SK-N-SH treated with all-trans-retinoic acid at 6 μM for 48 hours (cell line): ENCODE results near the gene AGAP1.

Experiments
- ATAC-seq: fragments of 200-7000 bp; cut with Tn5 transposase; 3 replicates; pipeline ENCODE4 v1.9.1; 2020; ENCODE audit warnings: mild to moderate bottlenecking, moderate library complexity
- ARNTL ChIP-seq: fragments of 450-650 bp; formaldehyde crosslinking; IDR thresholded peaks from 2 replicates; pipeline ENCODE4 v1.5.0; 2020; ENCODE audit warnings: low read depth, mild to moderate bottlenecking, moderate library complexity, borderline replicate concordance
- BACH2 ChIP-seq: fragments of 250-450 bp; sonication (Bioruptor Pico); IDR thresholded peaks from 2 replicates; pipeline ENCODE4 v1.9.0; 2021; ENCODE audit warnings: mild to moderate bottlenecking, borderline replicate concordance
- CSDC2 ChIP-seq: fragments of 250-450 bp; sonication (Bioruptor Pico); IDR thresholded peaks from 2 replicates; pipeline ENCODE4 v1.5.0; 2020; ENCODE audit warnings: mild to moderate bottlenecking, moderate library complexity
- ESRRG ChIP-seq: fragments of 250-450 bp; sonication (Bioruptor Pico); IDR thresholded peaks from 2 replicates; pipeline ENCODE4 v1.6.1; 2021; ENCODE audit warnings: mild to moderate bottlenecking
- GLIS3 ChIP-seq: fragments of 250-450 bp; sonication (Bioruptor Pico); IDR thresholded peaks from 2 replicates; pipeline ENCODE4 v1.5.0; 2020; ENCODE audit warnings: mild to moderate bottlenecking, moderate library complexity
- OSR1 ChIP-seq: fragments of 250-450 bp; sonication (Bioruptor Pico); IDR thresholded peaks from 2 replicates; pipeline ENCODE4 v1.8.0; 2022; ENCODE audit warnings: moderate library complexity, mild to moderate bottlenecking, inconsistent platforms
- PPARA ChIP-seq: fragments of 250-450 bp; sonication (Bioruptor Pico); IDR thresholded peaks from 2 replicates; pipeline ENCODE4 v1.5.0; 2020; ENCODE audit warnings: mild to moderate bottlenecking, borderline replicate concordance
- RARB ChIP-seq: fragments of 250-450 bp; sonication (Bioruptor Pico); IDR thresholded peaks from 2 replicates; pipeline ENCODE4 v1.8.0; 2021; ENCODE audit warnings: mild to moderate bottlenecking, moderate library complexity
- SNAI2 ChIP-seq: fragments of 250-450 bp; sonication (Bioruptor Pico); IDR thresholded peaks from 2 replicates; pipeline ENCODE4 v1.5.0; 2020; ENCODE audit warnings: mild to moderate bottlenecking, moderate library complexity
- TCF4 ChIP-seq: fragments of 250-450 bp; sonication (Bioruptor Pico); IDR thresholded peaks from 2 replicates; pipeline ENCODE4 v1.8.0; 2021; ENCODE audit warnings: mild to moderate bottlenecking, moderate library complexity, borderline replicate concordance
- TOX ChIP-seq: fragments of 250-450 bp; sonication (Bioruptor Pico); IDR thresholded peaks from 2 replicates; pipeline ENCODE4 v1.8.0; 2021; ENCODE audit warnings: mild to moderate bottlenecking, moderate library complexity, borderline replicate concordance
- ZC3H10 ChIP-seq: fragments of 250-450 bp; sonication (Bioruptor Pico); IDR thresholded peaks from 2 replicates; pipeline ENCODE4 v1.5.1; 2021; ENCODE audit warnings: mild to moderate bottlenecking, moderate library complexity
- ZFP30 ChIP-seq: fragments of 450-650 bp; formaldehyde crosslinking; IDR thresholded peaks from 2 replicates; pipeline ENCODE4 v1.5.0; 2022; ENCODE audit warnings: mild to moderate bottlenecking, moderate library complexity
- ZNF565 ChIP-seq: fragments of 450-650 bp; formaldehyde crosslinking; conservative IDR thresholded peaks from 2 replicates; pipeline ENCODE4 v1.5.0; 2020; ENCODE audit warnings: low read depth, mild to moderate bottlenecking, moderate library complexity
- ZNF70 ChIP-seq: fragments of 450-650 bp; formaldehyde crosslinking; IDR thresholded peaks from 2 replicates; pipeline ENCODE4 v1.5.0; 2020; ENCODE audit warnings: mild to moderate bottlenecking, moderate library complexity
- ZNF8 ChIP-seq: fragments of 450-650 bp; formaldehyde crosslinking; IDR thresholded peaks from 2 replicates; pipeline ENCODE4 v1.5.0; 2020; ENCODE audit warnings: mild to moderate bottlenecking, moderate library complexity
- TF ChIP-seq, protein P1 (sequence below): fragments of 250-450 bp; sonication (Bioruptor Pico); IDR thresholded peaks from 2 replicates; pipeline ENCODE4 v1.8.0; 2021; ENCODE audit warnings: low read depth, mild to moderate bottlenecking, moderate library complexity, borderline replicate concordance
- TF ChIP-seq, protein P2 (sequence below): fragments of 250-450 bp; sonication (Bioruptor Pico); IDR thresholded peaks from 2 replicates; pipeline ENCODE4 v1.5.0; 2020; ENCODE audit warnings: mild to moderate bottlenecking, moderate library complexity
- TF ChIP-seq, protein P3 (sequence below): fragments of 250-450 bp; sonication (Bioruptor Pico); IDR thresholded peaks from 2 replicates; pipeline ENCODE4 v1.5.1; 2020; ENCODE audit warnings: low read depth, mild to moderate bottlenecking, moderate library complexity
- TF ChIP-seq, protein P4 (sequence below): fragments of 250-450 bp; sonication (Bioruptor Pico); IDR thresholded peaks from 2 replicates; pipeline ENCODE4 v1.8.0; 2020; ENCODE audit warnings: mild to moderate bottlenecking, moderate library complexity, borderline replicate concordance

The AGAP1 gene

DNA sequence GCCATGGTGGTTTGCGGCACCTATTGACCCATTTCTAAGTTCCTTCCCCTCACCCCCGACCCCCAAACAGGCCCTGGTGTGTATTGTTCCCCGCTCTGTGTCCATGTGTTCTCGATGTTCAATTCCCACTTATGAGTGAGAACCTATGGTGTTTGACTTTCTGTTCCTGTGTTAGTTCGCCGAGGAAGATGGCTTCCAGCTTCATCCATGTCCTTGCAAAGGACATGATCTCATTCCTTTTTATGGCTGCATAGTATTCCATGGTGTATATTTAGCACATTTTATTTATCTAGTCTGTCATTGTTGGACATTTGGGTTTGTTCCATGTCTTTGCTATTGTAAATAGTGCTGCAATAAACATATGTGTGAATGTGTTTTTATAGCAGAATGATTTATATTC lies 490.7 kb downstream of the AGAP1 start (continued):
- TF ChIP-seq, protein P1, sequence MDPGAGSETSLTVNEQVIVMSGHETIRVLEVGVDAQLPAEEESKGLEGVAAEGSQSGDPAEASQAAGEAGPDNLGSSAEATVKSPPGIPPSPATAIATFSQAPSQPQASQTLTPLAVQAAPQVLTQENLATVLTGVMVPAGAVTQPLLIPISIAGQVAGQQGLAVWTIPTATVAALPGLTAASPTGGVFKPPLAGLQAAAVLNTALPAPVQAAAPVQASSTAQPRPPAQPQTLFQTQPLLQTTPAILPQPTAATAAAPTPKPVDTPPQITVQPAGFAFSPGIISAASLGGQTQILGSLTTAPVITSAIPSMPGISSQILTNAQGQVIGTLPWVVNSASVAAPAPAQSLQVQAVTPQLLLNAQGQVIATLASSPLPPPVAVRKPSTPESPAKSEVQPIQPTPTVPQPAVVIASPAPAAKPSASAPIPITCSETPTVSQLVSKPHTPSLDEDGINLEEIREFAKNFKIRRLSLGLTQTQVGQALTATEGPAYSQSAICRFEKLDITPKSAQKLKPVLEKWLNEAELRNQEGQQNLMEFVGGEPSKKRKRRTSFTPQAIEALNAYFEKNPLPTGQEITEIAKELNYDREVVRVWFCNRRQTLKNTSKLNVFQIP (CRISPR knock-in tag): no peak
- no peak for TF ChIP-seq ARNTL
- TF ChIP-seq OSR1 (CRISPR knock-in tag): no peak
- no peak for TF ChIP-seq ZNF565 (CRISPR knock-in tag)
- TF ChIP-seq, all 23 proteins: peak for 0

DNA sequence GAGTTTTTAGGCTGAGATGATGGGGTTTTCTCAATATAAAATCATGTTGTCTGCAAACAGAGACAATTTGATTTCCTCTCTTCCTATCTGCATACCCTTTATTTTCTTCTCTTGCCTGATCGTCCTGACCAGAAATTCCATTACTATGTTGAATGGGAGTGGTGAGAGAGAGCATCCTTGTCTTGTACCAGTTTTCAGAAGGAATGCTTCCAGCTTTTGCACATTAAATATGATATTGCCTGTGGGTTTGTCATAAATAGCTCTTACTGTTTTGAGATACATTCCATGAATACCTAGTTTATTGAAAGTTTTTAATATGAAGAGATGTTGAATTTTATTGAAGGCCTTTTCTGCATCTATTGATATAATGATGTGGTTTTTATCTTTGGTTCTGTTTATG lies 492.5 kb downstream of the AGAP1 start:
- ATAC-seq: no peak
- TF ChIP-seq TCF4 (no peak), RARB (CRISPR knock-in tag) (no peak), ZC3H10 (CRISPR knock-in tag) (no peak), SNAI2 (no peak), TOX (CRISPR knock-in tag) (no peak), GLIS3 (CRISPR knock-in tag) (no peak), OSR1 (CRISPR knock-in tag) (no peak), CSDC2 (no peak), ZNF565 (CRISPR knock-in tag) (no peak), ZFP30 (CRISPR knock-in tag) (no peak), PPARA (no peak), BACH2 (CRISPR knock-in tag) (no peak), ESRRG (CRISPR knock-in tag) (no peak), ZNF70 (CRISPR knock-in tag) (no peak), ARNTL (no peak)
- TF ChIP-seq, protein P1 (CRISPR knock-in tag): no peak
- TF ChIP-seq, protein P2, sequence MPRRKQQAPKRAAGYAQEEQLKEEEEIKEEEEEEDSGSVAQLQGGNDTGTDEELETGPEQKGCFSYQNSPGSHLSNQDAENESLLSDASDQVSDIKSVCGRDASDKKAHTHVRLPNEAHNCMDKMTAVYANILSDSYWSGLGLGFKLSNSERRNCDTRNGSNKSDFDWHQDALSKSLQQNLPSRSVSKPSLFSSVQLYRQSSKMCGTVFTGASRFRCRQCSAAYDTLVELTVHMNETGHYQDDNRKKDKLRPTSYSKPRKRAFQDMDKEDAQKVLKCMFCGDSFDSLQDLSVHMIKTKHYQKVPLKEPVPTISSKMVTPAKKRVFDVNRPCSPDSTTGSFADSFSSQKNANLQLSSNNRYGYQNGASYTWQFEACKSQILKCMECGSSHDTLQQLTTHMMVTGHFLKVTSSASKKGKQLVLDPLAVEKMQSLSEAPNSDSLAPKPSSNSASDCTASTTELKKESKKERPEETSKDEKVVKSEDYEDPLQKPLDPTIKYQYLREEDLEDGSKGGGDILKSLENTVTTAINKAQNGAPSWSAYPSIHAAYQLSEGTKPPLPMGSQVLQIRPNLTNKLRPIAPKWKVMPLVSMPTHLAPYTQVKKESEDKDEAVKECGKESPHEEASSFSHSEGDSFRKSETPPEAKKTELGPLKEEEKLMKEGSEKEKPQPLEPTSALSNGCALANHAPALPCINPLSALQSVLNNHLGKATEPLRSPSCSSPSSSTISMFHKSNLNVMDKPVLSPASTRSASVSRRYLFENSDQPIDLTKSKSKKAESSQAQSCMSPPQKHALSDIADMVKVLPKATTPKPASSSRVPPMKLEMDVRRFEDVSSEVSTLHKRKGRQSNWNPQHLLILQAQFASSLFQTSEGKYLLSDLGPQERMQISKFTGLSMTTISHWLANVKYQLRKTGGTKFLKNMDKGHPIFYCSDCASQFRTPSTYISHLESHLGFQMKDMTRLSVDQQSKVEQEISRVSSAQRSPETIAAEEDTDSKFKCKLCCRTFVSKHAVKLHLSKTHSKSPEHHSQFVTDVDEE (CRISPR knock-in tag): no peak
- TF ChIP-seq, protein P3, sequence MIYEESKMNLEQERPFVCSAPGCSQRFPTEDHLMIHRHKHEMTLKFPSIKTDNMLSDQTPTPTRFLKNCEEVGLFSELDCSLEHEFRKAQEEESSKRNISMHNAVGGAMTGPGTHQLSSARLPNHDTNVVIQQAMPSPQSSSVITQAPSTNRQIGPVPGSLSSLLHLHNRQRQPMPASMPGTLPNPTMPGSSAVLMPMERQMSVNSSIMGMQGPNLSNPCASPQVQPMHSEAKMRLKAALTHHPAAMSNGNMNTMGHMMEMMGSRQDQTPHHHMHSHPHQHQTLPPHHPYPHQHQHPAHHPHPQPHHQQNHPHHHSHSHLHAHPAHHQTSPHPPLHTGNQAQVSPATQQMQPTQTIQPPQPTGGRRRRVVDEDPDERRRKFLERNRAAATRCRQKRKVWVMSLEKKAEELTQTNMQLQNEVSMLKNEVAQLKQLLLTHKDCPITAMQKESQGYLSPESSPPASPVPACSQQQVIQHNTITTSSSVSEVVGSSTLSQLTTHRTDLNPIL (CRISPR knock-in tag): no peak
- TF ChIP-seq, protein P4, sequence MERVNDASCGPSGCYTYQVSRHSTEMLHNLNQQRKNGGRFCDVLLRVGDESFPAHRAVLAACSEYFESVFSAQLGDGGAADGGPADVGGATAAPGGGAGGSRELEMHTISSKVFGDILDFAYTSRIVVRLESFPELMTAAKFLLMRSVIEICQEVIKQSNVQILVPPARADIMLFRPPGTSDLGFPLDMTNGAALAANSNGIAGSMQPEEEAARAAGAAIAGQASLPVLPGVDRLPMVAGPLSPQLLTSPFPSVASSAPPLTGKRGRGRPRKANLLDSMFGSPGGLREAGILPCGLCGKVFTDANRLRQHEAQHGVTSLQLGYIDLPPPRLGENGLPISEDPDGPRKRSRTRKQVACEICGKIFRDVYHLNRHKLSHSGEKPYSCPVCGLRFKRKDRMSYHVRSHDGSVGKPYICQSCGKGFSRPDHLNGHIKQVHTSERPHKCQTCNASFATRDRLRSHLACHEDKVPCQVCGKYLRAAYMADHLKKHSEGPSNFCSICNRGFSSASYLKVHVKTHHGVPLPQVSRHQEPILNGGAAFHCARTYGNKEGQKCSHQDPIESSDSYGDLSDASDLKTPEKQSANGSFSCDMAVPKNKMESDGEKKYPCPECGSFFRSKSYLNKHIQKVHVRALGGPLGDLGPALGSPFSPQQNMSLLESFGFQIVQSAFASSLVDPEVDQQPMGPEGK (CRISPR knock-in tag): no peak

DNA sequence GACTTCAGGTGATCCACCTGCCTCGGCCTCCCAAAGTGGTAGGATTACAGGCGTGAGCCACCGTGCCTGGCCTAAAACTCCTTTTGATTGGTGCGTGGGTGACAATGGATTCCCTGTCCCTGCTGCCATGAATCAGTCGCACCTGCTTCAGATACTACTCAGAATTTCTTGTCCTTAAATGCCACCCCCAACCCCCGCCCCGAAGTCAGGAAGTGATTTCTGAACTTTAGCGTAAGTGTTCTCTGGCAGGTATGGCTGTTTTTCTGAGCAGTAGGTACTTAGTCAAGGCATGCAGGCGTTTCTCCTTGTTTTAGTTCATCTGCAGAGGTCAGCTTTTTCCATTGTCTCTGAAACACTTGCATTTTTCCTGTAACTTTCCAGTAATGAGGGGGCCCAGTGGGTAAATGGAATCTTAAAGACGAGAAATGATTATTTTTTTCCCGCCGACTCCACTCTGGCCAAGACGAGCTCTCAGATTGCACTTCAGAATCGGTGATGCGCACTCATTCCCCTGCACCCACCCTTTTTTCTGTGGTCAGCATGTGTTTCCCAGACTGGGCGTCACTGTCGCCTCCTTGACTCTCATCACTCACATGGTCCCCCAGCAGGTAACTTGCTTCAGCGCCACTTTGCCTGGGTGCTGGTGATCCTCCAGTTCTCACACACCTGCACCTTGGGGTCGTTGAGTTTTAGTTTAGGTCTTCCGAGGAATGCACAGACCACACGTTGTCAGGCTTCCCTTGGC lies 494.6 kb downstream of the AGAP1 start:
- ATAC-seq: no peak
- TF ChIP-seq, protein P3 (CRISPR knock-in tag): no peak
- TF ChIP-seq, protein P2 (CRISPR knock-in tag): no peak
- TF ChIP-seq BACH2 (CRISPR knock-in tag): no peak
- no peak for TF ChIP-seq ZNF8 (CRISPR knock-in tag)
- no peak for TF ChIP-seq ZC3H10 (CRISPR knock-in tag)
- TF ChIP-seq, protein P1 (CRISPR knock-in tag): no peak
- TF ChIP-seq, all 23 proteins: peak for 0
